Left ventricle myocardium inferior (tissue), 1 donor: Measurements from ENCODE around the gene NPPB. TPM values are rescaled to one million over a fixed set of nuclear protein-coding genes. Genes with fewer than 3 reads are reported as not detected.

ENCODE experiments used
- DNase-seq: peaks from one replicate; pipeline ENCODE4 v3.0.0-alpha.2; 2020
- H3K27ac ChIP-seq: fragments of 200-600 bp; replicated peaks from 2 replicates; pipeline ENCODE4 v1.8.0; 2021
- H3K27me3 ChIP-seq: fragments of 200-600 bp; 2 replicates; pipeline ENCODE4 v1.8.0; 2021; ENCODE audit warnings: low read depth
- H3K36me3 ChIP-seq: fragments of 200-600 bp; 2 replicates; pipeline ENCODE4 v1.8.0; 2021
- H3K4me1 ChIP-seq: fragments of 200-600 bp; 2 replicates; pipeline ENCODE4 v1.8.0; 2021
- H3K4me3 ChIP-seq: fragments of 200-600 bp; 2 replicates; pipeline ENCODE4 v1.8.0; 2021; ENCODE audit warnings: mild to moderate bottlenecking, moderate library complexity
- H3K9me3 ChIP-seq: fragments of 200-600 bp; replicated peaks from 2 replicates; pipeline ENCODE4 v1.8.0; 2021
- CTCF ChIP-seq: fragments of 200-600 bp; IDR thresholded peaks from 2 replicates; pipeline ENCODE4 v1.8.0; 2021; ENCODE audit warnings: antibody characterized with exemption, mild to moderate bottlenecking, borderline replicate concordance
- intact Hi-C: fragments of 100-400 bp; cut with micrococcal nuclease; formaldehyde crosslinking; loops from one replicate; pipeline ENCODE4 v1.11.0; 2022
- total RNA-seq: library from RNA; stranded (reverse); fragmentation: NEBNext Ultra II Directional; extraction: Animal tissue kit (Norgen Biotek cat#: 25700); gene quantifications from one replicate; pipeline ENCODE4 v1.2.1, GENCODE V29; 2021
- donor health status: DM: no; HTN: yes; CAD: no; lungs with severe emphysema.

The NPPB gene
- total RNA-seq, 1 donor from 2014 or later: 119 TPM

DNA sequence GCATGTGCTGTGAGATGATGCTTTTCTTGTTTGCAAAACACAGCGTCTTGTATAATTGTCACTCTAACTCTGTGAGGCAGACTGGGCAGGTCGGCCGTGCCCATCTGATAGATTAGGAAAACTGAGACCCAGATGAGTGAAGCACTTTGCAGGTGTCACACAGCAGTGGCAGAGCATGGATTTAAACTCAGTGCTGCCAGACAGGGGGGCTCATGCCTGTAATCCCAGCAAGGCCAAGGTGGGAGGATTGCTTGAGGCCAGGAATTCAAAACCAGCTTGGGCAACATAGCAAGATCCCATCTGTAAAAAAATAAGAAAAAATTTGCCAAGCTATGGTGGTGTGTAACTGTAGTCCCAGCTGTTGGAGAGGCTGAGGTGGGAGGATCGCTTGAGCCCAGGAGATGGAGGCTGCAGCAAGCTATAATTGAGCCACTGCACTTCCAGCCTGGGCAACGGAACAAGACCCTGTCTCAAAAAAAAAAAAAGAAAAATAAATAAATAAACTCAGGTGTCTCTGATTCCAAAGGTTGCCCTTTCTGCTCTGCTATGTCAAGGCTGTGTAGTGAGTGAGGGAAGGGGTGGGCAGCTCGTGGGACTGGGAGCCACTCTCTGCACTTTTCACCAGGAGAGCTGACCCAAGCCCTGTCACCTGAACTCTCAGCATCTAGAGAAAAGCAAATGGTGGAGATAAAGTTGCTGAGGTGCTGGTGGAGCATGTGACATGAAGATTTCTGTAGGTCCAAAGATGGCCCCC, 32.9 kb upstream of the NPPB start:
- DNase-seq: no peak
- Histone ChIP-seq H3K36me3 (no peaks in the 10 kb centered on the region), H3K4me3 (no peak overlapping the region), H3K27ac (no peak overlapping the region), H3K27me3 (peaks cover 19% of the 10 kb centered on the region), H3K9me3 (no peaks in the 10 kb centered on the region), H3K4me1 (peaks cover 16% of the 10 kb centered on the region)
- intact Hi-C loops: loop anchor here (5.0 kb wide), 1 partner anchor 54 kb away; no protein-coding TSS in a partner anchor
- TF ChIP-seq CTCF: no peak

DNA sequence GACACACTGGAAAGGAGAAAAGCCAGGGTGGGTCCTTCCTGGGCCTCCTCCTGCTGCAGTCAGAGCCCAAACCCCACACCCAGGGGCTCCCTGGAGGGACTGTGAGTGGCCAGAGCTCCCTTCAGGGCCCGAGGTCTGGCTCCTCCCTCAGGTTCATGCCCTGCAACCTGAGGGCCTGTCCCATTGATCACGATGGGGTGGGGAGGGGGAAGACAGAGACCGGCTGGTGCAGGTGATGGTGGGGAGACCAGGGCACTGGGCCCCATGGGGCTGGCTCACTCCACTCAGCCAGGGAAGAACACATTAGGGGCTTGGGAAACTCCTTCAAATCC, 30.1 kb upstream of the NPPB start:
- DNase-seq: no peak
- peaks cover 34% of the 10 kb centered on the region for H3K4me1 ChIP-seq
- no peak overlapping the region for H3K4me3 ChIP-seq
- no peaks in the 10 kb centered on the region for H3K27me3 ChIP-seq
- H3K36me3 ChIP-seq: no peaks in the 10 kb centered on the region
- H3K27ac ChIP-seq: peak overlapping the region; percentile 89
- no peaks in the 10 kb centered on the region for H3K9me3 ChIP-seq
- TF ChIP-seq CTCF: no peak
- intact Hi-C loops: no loop called here

DNA sequence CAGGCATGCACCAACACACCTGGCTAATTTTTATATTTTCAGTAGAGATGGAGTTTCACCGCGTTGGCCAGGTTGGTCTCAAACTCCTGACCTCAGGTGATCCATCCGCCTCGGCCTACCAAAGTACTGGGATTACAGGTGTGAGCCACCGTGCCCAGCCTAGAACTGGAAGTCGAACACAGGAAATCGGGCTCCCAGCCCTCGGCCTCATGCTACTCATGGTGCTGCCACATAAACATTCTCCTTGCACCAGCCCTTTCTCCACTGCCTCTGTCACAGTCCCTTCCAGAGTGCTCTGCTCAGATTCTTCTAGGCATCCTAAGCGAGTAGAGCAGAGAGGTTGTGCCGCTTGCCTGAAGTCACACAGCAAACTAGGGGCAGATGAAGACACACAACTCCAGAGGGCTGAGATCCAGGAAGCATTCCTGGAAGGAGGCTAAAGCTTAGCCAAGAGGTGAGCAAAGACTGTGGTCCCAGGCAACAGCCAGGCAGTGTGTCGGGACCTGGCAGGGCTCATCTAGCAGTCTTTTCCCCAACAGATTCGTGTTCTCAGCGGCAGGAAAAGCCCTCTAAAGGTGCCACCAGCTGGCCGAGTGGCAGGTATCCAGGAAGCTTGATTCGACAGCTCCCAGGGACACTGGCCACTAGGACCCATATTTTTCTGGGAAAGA, 29.6 kb upstream of the NPPB start:
- H3K4me1 ChIP-seq: peaks cover 39% of the 10 kb centered on the region
- peak overlapping the region; percentile 89 for H3K27ac ChIP-seq
- intact Hi-C loops: no loop called here
- H3K27me3 ChIP-seq: no peaks in the 10 kb centered on the region
- DNase-seq: no peak
- H3K9me3 ChIP-seq: no peaks in the 10 kb centered on the region
- no peaks in the 10 kb centered on the region for H3K36me3 ChIP-seq
- no peak overlapping the region for H3K4me3 ChIP-seq
- no peak for TF ChIP-seq CTCF

DNA sequence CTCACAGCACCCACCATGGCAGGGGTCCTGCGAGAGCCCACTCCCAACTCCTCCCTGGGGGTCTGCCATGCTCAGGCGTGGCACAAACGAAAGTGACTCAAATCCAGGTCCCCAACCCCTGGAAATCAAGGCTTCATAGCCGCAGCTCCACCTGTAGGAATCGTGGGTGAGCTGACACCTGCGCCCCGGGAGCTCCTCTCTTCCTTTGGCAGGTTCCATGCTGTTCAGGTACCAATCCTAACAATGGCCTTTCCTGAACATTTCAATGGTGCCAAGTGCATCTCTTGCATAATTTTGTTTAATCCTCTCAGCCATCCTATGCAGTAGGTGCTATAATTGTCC, 28.9 kb upstream of the NPPB start:
- peak overlapping the region; percentile 89 for H3K27ac ChIP-seq
- no peak for TF ChIP-seq CTCF
- intact Hi-C loops: no loop called here

GRCh38 chr1:11886986-11887665, 28.4 kb upstream of the NPPB start:
- H3K36me3 ChIP-seq: no peaks in the 10 kb centered on the region
- peak overlapping the region; percentile 89 for H3K27ac ChIP-seq
- intact Hi-C loops: no loop called here
- H3K27me3 ChIP-seq: no peaks in the 10 kb centered on the region
- DNase-seq: peak; percentile 81
- no peaks in the 10 kb centered on the region for H3K9me3 ChIP-seq
- peaks cover 52% of the 10 kb centered on the region for H3K4me1 ChIP-seq
- H3K4me3 ChIP-seq: no peak overlapping the region
- TF ChIP-seq CTCF: no peak

More for the DNA sequence above, 28.9 kb upstream of the NPPB start:
- Histone ChIP-seq H3K27me3 (no peaks in the 10 kb centered on the region), H3K4me1 (peaks cover 46% of the 10 kb centered on the region), H3K9me3 (no peaks in the 10 kb centered on the region), H3K4me3 (no peak overlapping the region), H3K36me3 (no peaks in the 10 kb centered on the region)
- DNase-seq: no peak
